K562 (cell line): ENCODE data around the gene TJP3. TPM values are rescaled to one million over a fixed set of nuclear protein-coding genes. Genes with fewer than 3 reads are reported as not detected.
A peak's percentile ranks its signal among the peaks of the same experiment; 100 is the strongest.

ENCODE experiments used
- ATAC-seq: fragments of 200-7000 bp; cut with Tn5 transposase; 3 replicates; pipeline ENCODE4 v1.9.1; 2020; ENCODE audit warnings: moderate library complexity
- BruUV-seq: library from RNA; stranded (reverse); fragments of 400-500 nt; replicated peaks from 2 replicates; lab custom pipeline; 2021; lab: Mats Ljungman, UMichigan
- CTCF ChIA-PET: fragments of 300-600 bp; formaldehyde crosslinking; extraction: SDS; loops from one replicate; lab custom pipeline; 2021; ENCODE audit warnings: low intra/inter-chr PET ratio; lab: Yijun Ruan, JAX
- POLR2A ChIA-PET: fragments of 300-600, 350-650 bp; sonication (Branson Sonifier 250); formaldehyde crosslinking; extraction: SDS; loops from one replicate; lab custom pipeline; 2021; ENCODE audit warnings: antibody characterized with exemption, inconsistent platforms; lab: Yijun Ruan, JAX
- DNase-seq, 4 experiments: peaks; one replicate each; pipeline versions ENCODE4 v3.0.0 to v3.0.0-alpha.2; 2011 to 2018; ENCODE audit warnings: low spot score in 3 of 4, mixed read lengths in 3 of 4; ENCODE audit errors: extremely low read depth in 1 of 4
- FAIRE-seq: peaks from 2 replicates; lab custom pipeline; 2011; peaks lifted over from hg19 to GRCh38; lab: Jason Lieb, UNC
- H2AFZ ChIP-seq: 2 replicates; pipeline ENCODE4 v1.6.0; 2011; ENCODE audit warnings: low read depth, low read length, control low read depth, inconsistent platforms
- H3K27ac ChIP-seq: fragments of 200-600 bp; 3 replicates; pipeline ENCODE4 v1.8.0; 2011; ENCODE audit warnings: low read depth, mild to moderate bottlenecking, control low read depth, inconsistent platforms, low read length, moderate library complexity, mixed read lengths; ENCODE audit errors: extremely low read depth
- H3K27me3 ChIP-seq, 2 experiments: fragments of 300-600 bp in 1 of 2; 2 replicates in 1 of 2; 3 replicates in 1 of 2; pipeline versions ENCODE4 v1.6.0 to v1.8.0; 2011; ENCODE audit warnings: inconsistent platforms in 2 of 2, low read length in 2 of 2, mild to moderate bottlenecking in 1 of 2, mixed read lengths in 1 of 2, moderate library complexity in 1 of 2; ENCODE audit not compliant: control insufficient read depth in 2 of 2, insufficient read depth in 2 of 2
- H3K36me3 ChIP-seq: fragments of 300-600 bp; 3 replicates; pipeline ENCODE4 v1.8.0; 2011; ENCODE audit warnings: mild to moderate bottlenecking, low read length, inconsistent platforms; ENCODE audit not compliant: control insufficient read depth, insufficient read depth
- H3K4me1 ChIP-seq, 2 experiments: fragments of 200-600 bp in 1 of 2; replicated peaks in 1 of 2; 2 replicates in 1 of 2; 3 replicates in 1 of 2; pipeline versions ENCODE4 v1.5.1 to v1.8.0; 2011; ENCODE audit warnings: inconsistent platforms in 2 of 2, low read length in 2 of 2, mild to moderate bottlenecking in 1 of 2, mixed read lengths in 1 of 2, moderate library complexity in 1 of 2; ENCODE audit not compliant: control insufficient read depth in 2 of 2, insufficient read depth in 2 of 2
- H3K4me2 ChIP-seq: 2 replicates; pipeline ENCODE4 v1.6.1; 2011; ENCODE audit warnings: low read length, control low read depth, inconsistent platforms, mixed read lengths; ENCODE audit not compliant: insufficient read depth
- H3K4me3 ChIP-seq: fragments of 200-600 bp; sonication (generic), shearing (Covaris generic); 2 replicates; pipeline ENCODE4 v1.5.1; 2016; ENCODE audit warnings: control low read depth, inconsistent platforms
- H3K79me2 ChIP-seq: fragments of 200-600 bp; 3 replicates; pipeline ENCODE4 v1.8.0; 2011; ENCODE audit warnings: low read length, inconsistent platforms; ENCODE audit not compliant: control insufficient read depth, insufficient read depth
- H3K9ac ChIP-seq, 2 experiments: 2 replicates each; pipeline versions ENCODE4 v1.6.0 to v1.6.1; 2011; ENCODE audit warnings: low read depth in 2 of 2, low read length in 2 of 2, control low read depth in 1 of 2, inconsistent platforms in 1 of 2, mild to moderate bottlenecking in 1 of 2, mixed read lengths in 1 of 2; ENCODE audit not compliant: insufficient read depth in 1 of 2
- H3K9me1 ChIP-seq: one replicate; pipeline ENCODE4 v1.6.0; 2011; ENCODE audit warnings: inconsistent platforms, mild to moderate bottlenecking, low read length, moderate library complexity; ENCODE audit not compliant: control insufficient read depth, insufficient read depth
- H3K9me3 ChIP-seq: replicated peaks from 2 replicates; pipeline ENCODE4 v1.5.1; 2011; ENCODE audit warnings: low read depth, low read length, inconsistent platforms; ENCODE audit not compliant: control insufficient read depth, insufficient read depth
- H4K20me1 ChIP-seq: replicated peaks from 2 replicates; pipeline ENCODE4 v1.6.1; 2011; ENCODE audit warnings: low read length, inconsistent platforms, mixed read lengths; ENCODE audit not compliant: control insufficient read depth, insufficient read depth
- ARNT ChIP-seq, 2 experiments: fragments of 450-650 bp; IDR thresholded peaks; 2 replicates each; pipeline ENCODE4 v1.6.1; 2016; ENCODE audit warnings: mild to moderate bottlenecking in 1 of 2
- BCOR ChIP-seq: fragments of 450-650 bp; IDR thresholded peaks from 2 replicates; pipeline ENCODE4 v1.6.1; 2016
- BHLHE40 ChIP-seq: IDR thresholded peaks from 2 replicates; pipeline ENCODE4 v1.6.1; 2011; ENCODE audit warnings: low read length, improper control_type of control experiment
- BRD9 ChIP-seq: fragments of 450-650 bp; IDR thresholded peaks from 2 replicates; pipeline ENCODE4 v1.6.1; 2018; ENCODE audit warnings: low read depth; ENCODE audit not compliant: partially characterized antibody
- GTF2F1 ChIP-seq: IDR thresholded peaks from 2 replicates; pipeline ENCODE4 v1.6.1; 2011; ENCODE audit warnings: low read depth, low read length, improper control_type of control experiment
- HMGXB4 ChIP-seq: sonication (generic); formaldehyde crosslinking; IDR thresholded peaks from 2 replicates; pipeline ENCODE4 v1.8.1; 2023; ENCODE audit warnings: mild to moderate bottlenecking, missing genetic modification reagents
- JUN ChIP-seq, 2 experiments: sonication (generic) in 1 of 2; formaldehyde crosslinking in 1 of 2; IDR thresholded peaks; 2 replicates each; pipeline versions ENCODE4 v1.6.1 to v1.8.0; 2012 to 2022; ENCODE audit warnings: borderline replicate concordance in 2 of 2, mild to moderate bottlenecking in 2 of 2, improper control_type of control experiment in 1 of 2, low read depth in 1 of 2, low read length in 1 of 2, missing genetic modification reagents in 1 of 2
- KDM1A ChIP-seq, 2 experiments: fragments of 450-650 bp; IDR thresholded peaks; 2 replicates each; pipeline ENCODE4 v1.6.1; 2016; ENCODE audit warnings: mild to moderate bottlenecking in 2 of 2
- MAFK ChIP-seq: IDR thresholded peaks from 2 replicates; pipeline ENCODE4 v1.6.1; 2011; ENCODE audit warnings: low read length, improper control_type of control experiment
- NR2F6 ChIP-seq: fragments of 450-650 bp; formaldehyde crosslinking; IDR thresholded peaks from 2 replicates; pipeline ENCODE4 v1.4.0; 2020; ENCODE audit warnings: mild to moderate bottlenecking
- PTTG1 ChIP-seq: fragments of 450-650 bp; IDR thresholded peaks from 2 replicates; pipeline ENCODE4 v1.6.1; 2016; ENCODE audit warnings: low read depth, mild to moderate bottlenecking, missing genetic modification characterization, missing compliant biosample characterization
- PURB ChIP-seq: sonication (generic); formaldehyde crosslinking; IDR thresholded peaks from 2 replicates; pipeline ENCODE4 v1.9.0; 2021; ENCODE audit warnings: low read depth, mild to moderate bottlenecking, missing genetic modification reagents
- RAD51 ChIP-seq: fragments of 450-650 bp; IDR thresholded peaks from 2 replicates; pipeline ENCODE4 v1.7.1; 2016; ENCODE audit warnings: low read depth, mild to moderate bottlenecking, borderline replicate concordance
- RFX7 ChIP-seq: fragments of 250-450 bp; sonication (Bioruptor Pico); IDR thresholded peaks from 2 replicates; pipeline ENCODE4 v1.5.1; 2021; ENCODE audit warnings: mild to moderate bottlenecking
- SFPQ ChIP-seq: fragments of 200-400 bp; formaldehyde crosslinking; IDR thresholded peaks from 2 replicates; pipeline ENCODE4 v1.6.1; 2017; ENCODE audit warnings: mild to moderate bottlenecking, low read depth, low read length, moderate library complexity
- SMC3 ChIP-seq: conservative IDR thresholded peaks from 2 replicates; pipeline ENCODE4 v1.6.1; 2011; ENCODE audit warnings: low read depth, low read length, improper control_type of control experiment; ENCODE audit not compliant: insufficient read depth
- WGBS: fragments of 100-300 bp; shearing (Covaris generic); methylation state at CpG from one replicate; pipeline ENCODE4 v1.1.6; 2016; ENCODE audit warnings: low coverage, mixed read lengths; ENCODE audit not compliant: insufficient coverage; ENCODE audit errors: missing lambda C conversion rate; 5-methylcytosine and 5-hydroxymethylcytosine counted together
- in situ Hi-C: fragments of 300-500 bp; cut with MboI; formaldehyde crosslinking; loops from 4 replicates; pipeline ENCODE4 v1.15.0; 2018; ENCODE audit warnings: inconsistent platforms, mixed read lengths
- intact Hi-C: fragments of 100-400 bp; cut with micrococcal nuclease; formaldehyde crosslinking; loops from 2 replicates; pipeline ENCODE4 v1.14.2; 2022
- polyA plus RNA-seq, 8 experiments: library from polyadenylated mRNA; depleted of rRNA in 4 of 8; stranded (reverse) in 5 of 8; unstranded in 3 of 8; fragments of >200 nt; fragmentation: Nextera tagmentation in 2 of 8; fragmentation: Illumina TruSeq in 1 of 8; extraction: Ambion mirVana in 2 of 8; extraction: Trizol in 1 of 8; gene quantifications; 2 replicates each; pipeline versions ENCODE4 v1.2.1 to v1.2.3, GENCODE V29; 2011 to 2014; ENCODE audit warnings: inconsistent platforms in 1 of 8, missing spikeins in 1 of 8
- total RNA-seq, 7 experiments: library from RNA; depleted of rRNA in 6 of 7; stranded (reverse); fragments of >200 nt in 6 of 7; fragmentation: Illumina TruSeq in 2 of 7; extraction: Trizol in 2 of 7; gene quantifications; 2 replicates each; pipeline versions ENCODE4 v1.2.1 to v1.2.3, GENCODE V29; 2011 to 2021; ENCODE audit warnings: low replicate concordance in 1 of 7
- TF ChIP-seq, protein P1 (sequence below): sonication (generic); formaldehyde crosslinking; IDR thresholded peaks from 2 replicates; pipeline ENCODE4 v1.8.0; 2022; ENCODE audit warnings: mild to moderate bottlenecking, missing genetic modification reagents
- TF ChIP-seq, protein P2 (sequence below): fragments of 250-450 bp; sonication (Bioruptor Pico); IDR thresholded peaks from 2 replicates; pipeline ENCODE4 v1.4.0; 2020

TJP3 gene
- total and polyA plus RNA-seq, 9 of the 15 experiments (the other 6 are each of a cell fraction or from before 2014, with no cell fraction given): 0.11 to 2.4 (median 0.57) TPM; not detected in 1

DNA sequence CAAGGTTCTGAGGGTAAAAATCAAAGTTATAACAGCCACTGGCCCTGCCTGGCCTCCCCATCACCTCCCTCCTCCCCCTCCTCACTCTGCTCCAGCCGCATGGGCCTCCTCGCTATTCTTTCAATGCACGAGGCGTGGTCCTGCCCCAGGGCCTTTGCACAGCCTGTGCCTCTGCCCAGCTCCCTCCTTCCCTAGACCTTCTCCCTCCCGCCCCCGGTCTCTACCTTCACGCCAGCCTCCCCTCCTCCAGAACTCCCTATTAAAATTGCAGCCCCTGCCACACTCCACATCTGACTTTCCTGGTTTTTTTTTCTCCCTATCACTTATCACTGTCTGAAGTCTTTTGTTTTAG is 60.5 kb downstream of the TJP3 start:
- intact Hi-C loops (no loop called here), in situ Hi-C loops (no loop called here)
- H3K27ac ChIP-seq: no peak overlapping the region
- H3K36me3 ChIP-seq: peaks cover 28% of the 10 kb centered on the region; the same call in 2 of the 3 replicates
- no peaks in the 10 kb centered on the region for H3K9me3 ChIP-seq
- no peaks in the 10 kb centered on the region for H3K79me2 ChIP-seq
- ATAC-seq (no peak), FAIRE-seq (no peak), DNase-seq (no peak)
- peaks cover 0 to 47% of the 10 kb centered on the region in 2 experiments; a peak in 2 of 5 replicates for H3K4me1 ChIP-seq
- CTCF ChIA-PET: no interaction called here
- no peak overlapping the region for H3K4me3 ChIP-seq
- WGBS: 86% methylated on average over 6 of the region's 7 CpGs
- no peaks in the 10 kb centered on the region for H3K27me3 ChIP-seq
- POLR2A ChIA-PET: interaction anchor here (0.6 to 1.2 kb wide), 4 partner anchors 11 to 293 kb away, joined by 3 to 7 read pairs (median 4); no protein-coding TSS in a partner anchor
- no peaks in the 10 kb centered on the region for H3K9me1 ChIP-seq
- no peak overlapping the region for H3K9ac ChIP-seq
- H4K20me1 ChIP-seq: no peaks in the 10 kb centered on the region
- no peak overlapping the region for H3K4me2 ChIP-seq
- no peak overlapping the region for H2AFZ ChIP-seq
- BruUV-seq: no TSS peak
- peak in 1 of 2 experiments; percentile 33; a peak in 2 of 4 replicates for TF ChIP-seq KDM1A (IDR thresholded peaks at IDR 0.05)
- no peak for TF ChIP-seq RFX7 (CRISPR knock-in tag)
- no peak for TF ChIP-seq GTF2F1
- no peak for TF ChIP-seq RAD51
- no peak for TF ChIP-seq ARNT (IDR thresholded peaks at IDR 0.05)
- no peak for TF ChIP-seq HMGXB4
- no peak for TF ChIP-seq PURB (CRISPR knock-in tag)
- TF ChIP-seq MAFK: no peak
- TF ChIP-seq BCOR: peak; percentile 49; the same call in 1 of the 2 replicates
- TF ChIP-seq, protein P1, sequence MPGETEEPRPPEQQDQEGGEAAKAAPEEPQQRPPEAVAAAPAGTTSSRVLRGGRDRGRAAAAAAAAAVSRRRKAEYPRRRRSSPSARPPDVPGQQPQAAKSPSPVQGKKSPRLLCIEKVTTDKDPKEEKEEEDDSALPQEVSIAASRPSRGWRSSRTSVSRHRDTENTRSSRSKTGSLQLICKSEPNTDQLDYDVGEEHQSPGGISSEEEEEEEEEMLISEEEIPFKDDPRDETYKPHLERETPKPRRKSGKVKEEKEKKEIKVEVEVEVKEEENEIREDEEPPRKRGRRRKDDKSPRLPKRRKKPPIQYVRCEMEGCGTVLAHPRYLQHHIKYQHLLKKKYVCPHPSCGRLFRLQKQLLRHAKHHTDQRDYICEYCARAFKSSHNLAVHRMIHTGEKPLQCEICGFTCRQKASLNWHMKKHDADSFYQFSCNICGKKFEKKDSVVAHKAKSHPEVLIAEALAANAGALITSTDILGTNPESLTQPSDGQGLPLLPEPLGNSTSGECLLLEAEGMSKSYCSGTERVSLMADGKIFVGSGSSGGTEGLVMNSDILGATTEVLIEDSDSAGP: no peak
- no peak for TF ChIP-seq BRD9
- TF ChIP-seq, protein P2, sequence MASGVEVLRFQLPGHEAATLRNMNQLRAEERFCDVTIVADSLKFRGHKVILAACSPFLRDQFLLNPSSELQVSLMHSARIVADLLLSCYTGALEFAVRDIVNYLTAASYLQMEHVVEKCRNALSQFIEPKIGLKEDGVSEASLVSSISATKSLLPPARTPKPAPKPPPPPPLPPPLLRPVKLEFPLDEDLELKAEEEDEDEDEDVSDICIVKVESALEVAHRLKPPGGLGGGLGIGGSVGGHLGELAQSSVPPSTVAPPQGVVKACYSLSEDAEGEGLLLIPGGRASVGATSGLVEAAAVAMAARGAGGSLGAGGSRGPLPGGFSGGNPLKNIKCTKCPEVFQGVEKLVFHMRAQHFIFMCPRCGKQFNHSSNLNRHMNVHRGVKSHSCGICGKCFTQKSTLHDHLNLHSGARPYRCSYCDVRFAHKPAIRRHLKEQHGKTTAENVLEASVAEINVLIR: no peak
- no peak for TF ChIP-seq JUN (IDR thresholded peaks at IDR 0.05; ENCODE audit: borderline replicate concordance, low read depth, low read length)
- no peak for TF ChIP-seq JUN (CRISPR knock-in tag; IDR thresholded peaks at IDR 0.05; ENCODE audit: borderline replicate concordance)
- TF ChIP-seq NR2F6: no peak
- TF ChIP-seq SFPQ: no peak
- no peak for TF ChIP-seq SMC3
- TF ChIP-seq PTTG1 (tag): no peak
- no peak for TF ChIP-seq BHLHE40
